Islet of Langerhans (tissue), 1 donor: ENCODE results near the gene GSTO2.

Experiments used
- FAIRE-seq: peaks from one replicate; lab custom pipeline; 2011; peaks lifted over from hg19 to GRCh38; lab: Jason Lieb, UNC

Gene GSTO2

GRCh38 chr10:104253606-104254410 lies 15.2 kb upstream of the GSTO2 start:
- FAIRE-seq: no peak

DNA sequence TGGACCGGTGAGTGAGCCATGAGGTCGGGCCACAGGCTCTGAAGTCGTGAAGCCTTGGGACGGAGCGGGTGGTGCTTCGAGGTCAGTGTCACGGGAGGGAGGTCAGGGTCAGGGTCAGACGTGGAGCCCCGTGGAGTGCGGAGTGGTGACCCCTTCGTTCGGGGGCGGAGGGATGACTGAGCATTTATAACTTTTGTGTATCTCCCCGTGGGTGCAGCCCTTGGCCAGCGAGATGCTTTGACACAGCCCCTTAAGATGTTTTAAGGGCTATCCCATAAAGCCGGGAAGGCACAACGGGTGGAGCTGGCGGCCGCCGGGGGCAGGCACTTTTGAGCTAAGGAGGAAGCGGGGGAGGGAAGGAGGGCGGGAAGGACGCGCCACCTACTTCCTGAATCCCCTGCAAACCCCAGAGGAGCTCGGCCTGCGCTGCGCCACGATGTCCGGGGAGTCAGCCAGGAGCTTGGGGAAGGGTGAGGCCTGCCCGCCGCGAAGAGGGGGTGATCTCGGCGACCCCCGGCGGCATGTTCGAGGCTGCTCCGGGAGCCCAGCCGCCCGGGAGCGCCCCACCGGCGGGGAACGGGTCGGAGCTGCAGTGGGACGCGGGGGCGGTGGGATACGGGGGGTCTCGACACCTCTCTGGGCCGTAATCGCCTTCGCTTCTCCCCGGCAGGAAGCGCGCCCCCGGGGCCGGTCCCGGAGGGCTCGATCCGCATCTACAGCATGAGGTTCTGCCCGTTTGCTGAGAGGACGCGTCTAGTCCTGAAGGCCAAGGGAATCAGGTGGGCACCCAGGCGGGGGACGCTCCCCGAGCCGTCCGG lies 14.3 kb upstream of the GSTO2 start, which contains the start of gene GSTO1:
Gene GSTO1, plus strand, starts transcription at position 400 of the 818 bp plus-strand sequence. Its CDS starts 37 bp downstream, at position 437.
- FAIRE-seq: no peak

GRCh38 chr10:104255311-104255981 lies 13.5 kb upstream of the GSTO2 start:
- FAIRE-seq: no peak

DNA sequence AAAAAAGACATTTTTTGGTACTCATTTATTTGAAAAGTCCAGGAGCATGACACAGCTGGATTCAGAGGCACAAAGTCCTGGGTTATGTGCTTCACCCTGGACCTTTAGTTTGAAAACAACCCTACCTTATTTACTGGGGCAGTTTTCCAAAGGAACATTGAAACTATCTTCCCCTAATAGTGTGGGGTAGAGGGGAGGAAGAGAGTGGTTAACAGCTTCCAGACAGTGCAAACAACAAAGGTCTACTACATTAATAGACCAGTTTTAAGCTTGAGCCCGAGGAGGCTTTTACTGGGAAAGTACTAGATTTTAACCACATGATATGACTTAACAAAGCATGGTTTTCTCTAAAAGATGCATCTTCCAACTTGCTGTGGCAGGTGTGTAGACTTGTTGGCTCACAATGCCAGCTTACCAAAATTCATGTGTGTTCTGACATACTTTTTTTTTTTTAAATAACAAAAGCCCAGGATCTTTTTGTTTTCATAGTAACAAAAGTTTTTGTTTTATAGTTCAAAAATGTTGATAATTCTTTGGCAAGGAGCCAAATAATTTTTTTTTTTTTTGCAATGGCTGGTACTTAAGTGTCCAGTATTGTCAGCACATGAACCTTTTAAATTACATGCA lies 12.5 kb upstream of the GSTO2 start:
- FAIRE-seq: no peak

- no peak for FAIRE-seq
These were observed 11.7 kb upstream of the GSTO2 start for GRCh38 chr10:104257235-104257634.

GRCh38 chr10:104258209-104258608 lies 10.8 kb upstream of the GSTO2 start:
- no peak for FAIRE-seq

DNA sequence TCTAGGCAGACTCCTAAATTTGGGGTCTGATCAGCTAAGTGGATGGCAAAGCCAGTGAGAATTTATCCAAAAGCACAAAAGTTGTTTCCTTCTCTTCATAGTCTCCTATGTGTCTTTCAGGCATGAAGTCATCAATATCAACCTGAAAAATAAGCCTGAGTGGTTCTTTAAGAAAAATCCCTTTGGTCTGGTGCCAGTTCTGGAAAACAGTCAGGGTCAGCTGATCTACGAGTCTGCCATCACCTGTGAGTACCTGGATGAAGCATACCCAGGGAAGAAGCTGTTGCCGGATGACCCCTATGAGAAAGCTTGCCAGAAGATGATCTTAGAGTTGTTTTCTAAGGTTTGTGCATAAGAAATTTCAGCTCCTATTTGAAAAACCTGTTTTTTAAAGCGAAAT lies 9.5 kb upstream of the GSTO2 start:
- peak; percentile 51 for FAIRE-seq

DNA sequence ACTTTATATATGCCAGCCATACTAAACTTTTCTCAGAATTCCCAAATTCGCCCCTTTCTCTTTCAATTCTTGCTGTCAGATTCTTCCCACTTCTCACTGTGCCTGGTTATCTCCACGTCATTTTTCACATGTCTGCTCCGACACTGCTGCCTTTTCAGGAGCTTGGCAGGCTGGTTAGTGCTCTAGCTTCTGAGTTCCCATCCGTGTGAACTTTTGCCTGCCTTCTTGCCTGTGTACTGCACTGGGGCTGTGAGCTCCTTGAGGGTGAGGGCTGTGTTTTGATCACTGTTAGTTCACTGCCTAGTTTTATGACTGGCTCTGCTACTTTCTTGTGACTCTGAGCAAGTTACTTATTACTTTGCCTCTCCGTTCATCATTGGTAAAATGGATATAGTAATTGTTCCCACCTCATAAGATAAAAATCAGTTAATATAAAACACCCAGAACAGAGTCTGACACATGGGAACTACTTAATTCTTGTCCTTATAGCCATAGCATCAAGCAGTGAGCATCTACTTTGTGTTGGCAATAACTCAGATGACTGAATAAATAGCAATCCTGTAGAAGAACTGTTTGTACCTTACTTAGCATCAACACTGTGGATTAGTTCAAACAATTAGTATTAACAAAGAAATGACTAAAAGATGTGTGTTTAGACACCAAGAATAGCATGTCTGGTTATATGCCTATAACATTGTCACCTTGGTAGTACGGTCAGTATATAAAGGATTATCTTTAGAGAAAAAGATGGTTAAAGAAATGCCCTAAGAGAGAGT lies 8.8 kb upstream of the GSTO2 start:
- no peak for FAIRE-seq

DNA sequence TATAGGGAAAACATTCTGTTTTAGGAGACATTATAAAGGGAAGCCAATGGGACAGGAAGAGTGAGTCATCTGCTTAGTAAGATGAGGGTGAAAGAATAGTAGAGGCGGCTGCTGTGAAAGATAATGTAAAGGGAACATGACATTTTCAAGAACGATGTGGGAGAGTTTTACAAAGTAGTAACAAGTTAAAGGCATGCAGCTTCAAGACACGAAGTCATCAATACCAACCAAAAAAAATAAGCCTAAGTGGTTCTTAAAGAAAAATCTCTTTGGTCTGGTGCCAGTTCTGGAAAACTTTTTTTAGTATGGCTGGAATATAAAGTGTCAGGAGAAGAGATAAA lies 8.2 kb upstream of the GSTO2 start:
- FAIRE-seq: no peak

GRCh38 chr10:104262055-104262454 lies 6.9 kb upstream of the GSTO2 start:
- no peak for FAIRE-seq

DNA sequence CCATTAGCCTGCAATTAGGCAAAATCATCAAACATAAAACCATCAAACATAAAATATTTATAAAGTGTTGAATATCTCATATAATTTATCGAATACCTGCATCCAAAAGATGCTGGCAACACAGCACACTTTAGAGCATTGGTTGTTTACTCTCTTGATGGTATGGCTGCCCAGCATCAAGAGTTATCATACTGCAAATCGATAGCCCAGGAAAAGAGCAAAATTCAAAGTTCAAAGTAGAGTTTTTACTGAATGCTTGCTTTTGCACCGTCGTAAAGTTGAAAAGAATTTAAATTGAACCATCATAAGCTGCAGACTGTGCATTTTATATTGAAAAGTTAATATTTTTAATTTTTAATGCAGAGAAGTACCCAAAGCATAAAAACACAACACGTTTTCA lies 4.2 kb upstream of the GSTO2 start:
- FAIRE-seq: no peak

- no peak for FAIRE-seq
These were observed 1.1 kb upstream of the GSTO2 start for GRCh38 chr10:104267721-104268404.

- FAIRE-seq: no peak
These were observed 625 bp upstream of the GSTO2 start for GRCh38 chr10:104268405-104268712.

GRCh38 chr10:104273286-104273685 lies 4.3 kb downstream of the GSTO2 start:
- FAIRE-seq: no peak

- no peak for FAIRE-seq
These were observed 5.1 kb downstream of the GSTO2 start for GRCh38 chr10:104273899-104274575.

- no peak for FAIRE-seq
These were observed 6.1 kb downstream of the GSTO2 start for GRCh38 chr10:104274762-104275721.

- no peak for FAIRE-seq
These were observed 7.2 kb downstream of the GSTO2 start for GRCh38 chr10:104276192-104276591.

- FAIRE-seq: no peak
These were observed 8.8 kb downstream of the GSTO2 start for GRCh38 chr10:104277785-104278184.

DNA sequence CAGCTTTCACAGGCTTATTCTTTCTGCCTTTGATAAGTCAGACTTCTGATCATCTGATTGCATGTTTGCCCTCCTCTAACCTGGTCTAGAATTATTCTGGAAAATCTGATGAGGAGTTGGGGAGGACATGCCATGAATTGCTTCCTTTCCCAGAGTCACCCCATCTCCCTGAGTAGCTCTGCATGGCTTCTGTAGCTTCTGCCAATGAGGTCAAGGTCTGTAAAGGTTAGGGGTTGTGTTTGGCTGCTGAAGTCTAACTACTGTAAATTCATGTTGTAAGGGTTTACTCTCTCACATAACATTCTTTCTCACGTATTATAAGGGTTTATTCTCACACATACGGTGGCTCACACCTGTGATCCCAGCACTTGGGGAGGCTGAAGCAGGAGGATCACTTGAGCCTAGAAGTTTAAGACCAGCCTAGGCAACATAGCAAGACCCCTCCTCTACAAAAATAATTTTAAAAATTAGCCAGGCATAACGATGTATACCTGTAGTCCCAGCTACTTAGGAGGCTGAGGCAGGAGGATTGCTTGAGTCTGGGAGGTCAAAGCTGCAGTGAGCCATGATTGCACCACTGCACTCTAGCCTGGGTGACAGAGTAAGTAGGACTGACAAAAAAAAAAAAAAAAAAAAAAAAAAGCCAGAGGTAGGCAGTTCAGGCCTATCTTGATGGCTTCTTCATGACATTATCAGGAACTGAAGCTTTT lies 10.7 kb downstream of the GSTO2 start:
- no peak for FAIRE-seq
